ENCODE data around the gene GPATCH1. TPM values are rescaled to one million over a fixed set of nuclear protein-coding genes. Genes with fewer than 3 reads are reported as not detected.

Gene GPATCH1
- total and polyA plus RNA-seq, 2 of the 13 experiments (the other 11 are each of a cell fraction or from before 2014, with no cell fraction given) = 6.8 to 6.9 TPM

DNA sequence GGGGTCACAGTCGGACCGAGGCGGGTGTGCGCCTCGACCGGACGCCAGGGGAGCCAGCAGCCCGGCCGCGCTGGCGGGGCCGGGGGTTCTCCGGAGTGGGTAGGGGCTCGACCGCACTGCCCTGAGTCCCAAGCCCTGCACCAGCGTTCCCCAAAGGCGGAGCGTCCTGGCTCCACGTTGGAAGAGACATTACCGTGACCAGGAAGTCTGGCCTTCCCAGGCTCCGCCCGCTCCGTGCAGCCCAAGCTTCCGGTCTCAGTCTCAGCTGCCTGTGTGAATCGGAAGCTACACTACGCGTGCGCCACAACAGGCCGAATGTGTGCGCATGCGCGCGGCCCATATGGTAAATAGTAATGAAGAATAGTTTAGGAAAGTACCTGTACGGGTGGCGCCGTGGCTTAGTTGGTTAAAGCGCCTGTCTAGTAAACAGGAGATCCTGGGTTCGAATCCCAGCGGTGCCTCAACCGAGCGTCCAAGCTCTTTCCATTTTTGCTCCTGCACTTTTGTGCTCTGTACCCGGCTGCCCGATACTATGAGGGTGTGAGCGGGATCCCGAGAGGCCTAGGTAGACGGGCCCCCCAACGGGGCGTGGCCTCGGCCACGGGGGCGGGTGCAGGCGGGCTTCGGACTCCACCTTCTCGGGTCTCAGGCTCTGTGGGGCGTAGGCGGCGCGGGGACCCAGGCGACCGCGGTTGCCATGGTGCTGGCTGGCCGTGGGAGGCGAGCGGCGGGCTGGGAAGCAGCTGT is 95.9 kb downstream of the GPATCH1 start (continued):
- TF ChIP-seq ZNF512B (CRISPR knock-in tag; IDR thresholded peaks at IDR 0.05; ENCODE audit: borderline replicate concordance) (no peak), ZNF678 (CRISPR knock-in tag; IDR thresholded peaks at IDR 0.05) (no peak; the same call in 1 of the 2 replicates), PCBP1 (IDR thresholded peaks at IDR 0.05; ENCODE audit: borderline replicate concordance, low read depth, low read length) (0 out of 2 replicates have a peak, but pooled peaks have one; percentile 24), MED1 (CRISPR knock-in tag; IDR thresholded peaks at IDR 0.05) (peak; percentile 71; the same call in 1 of the 2 replicates), TBL1XR1 (IDR thresholded peaks at IDR 0.05; ENCODE audit: borderline replicate concordance, low read length, partially characterized antibody) (peak; percentile 67), MAZ (IDR thresholded peaks at IDR 0.05; ENCODE audit: borderline replicate concordance, low read depth, low read length) (peak; percentile 57; the same call in 1 of the 2 replicates), MAZ (CRISPR knock-in tag; IDR thresholded peaks at IDR 0.05; ENCODE audit: low read depth) (peak; percentile 41; the same call in 1 of the 2 replicates), ZNF768 (CRISPR knock-in tag; IDR thresholded peaks at IDR 0.05) (peak; percentile 36; the same call in 1 of the 2 replicates), KMT2A (CRISPR knock-in tag; IDR thresholded peaks at IDR 0.05) (0 out of 2 replicates have a peak, but pooled peaks have one; percentile 68), MZF1 (CRISPR knock-in tag; IDR thresholded peaks at IDR 0.05; ENCODE audit: borderline replicate concordance) (no peak), ZSCAN29 (CRISPR knock-in tag; conservative IDR thresholded peaks at IDR 0.05) (peak; percentile 66; the same call in 1 of the 2 replicates), ZNF569 (CRISPR knock-in tag; IDR thresholded peaks at IDR 0.05; ENCODE audit: borderline replicate concordance) (0 out of 2 replicates have a peak, but pooled peaks have one; percentile 21), SMAD9 (CRISPR knock-in tag; IDR thresholded peaks at IDR 0.05) (no peak; the same call in 1 of the 2 replicates), HBP1 (CRISPR knock-in tag; IDR thresholded peaks at IDR 0.05; ENCODE audit: low read depth) (peak; percentile 51), ZKSCAN5 (CRISPR knock-in tag; IDR thresholded peaks at IDR 0.05) (no peak), ZFP36 (IDR thresholded peaks at IDR 0.05; ENCODE audit: borderline replicate concordance, low read depth, low read length, partially characterized antibody) (peak; percentile 28), SP4 (CRISPR knock-in tag; IDR thresholded peaks at IDR 0.05) (peak; percentile 88), HMG20B (CRISPR knock-in tag; conservative IDR thresholded peaks at IDR 0.05) (0 out of 2 replicates have a peak, but pooled peaks have one; percentile 6)
- TF ChIP-seq, protein P1, sequence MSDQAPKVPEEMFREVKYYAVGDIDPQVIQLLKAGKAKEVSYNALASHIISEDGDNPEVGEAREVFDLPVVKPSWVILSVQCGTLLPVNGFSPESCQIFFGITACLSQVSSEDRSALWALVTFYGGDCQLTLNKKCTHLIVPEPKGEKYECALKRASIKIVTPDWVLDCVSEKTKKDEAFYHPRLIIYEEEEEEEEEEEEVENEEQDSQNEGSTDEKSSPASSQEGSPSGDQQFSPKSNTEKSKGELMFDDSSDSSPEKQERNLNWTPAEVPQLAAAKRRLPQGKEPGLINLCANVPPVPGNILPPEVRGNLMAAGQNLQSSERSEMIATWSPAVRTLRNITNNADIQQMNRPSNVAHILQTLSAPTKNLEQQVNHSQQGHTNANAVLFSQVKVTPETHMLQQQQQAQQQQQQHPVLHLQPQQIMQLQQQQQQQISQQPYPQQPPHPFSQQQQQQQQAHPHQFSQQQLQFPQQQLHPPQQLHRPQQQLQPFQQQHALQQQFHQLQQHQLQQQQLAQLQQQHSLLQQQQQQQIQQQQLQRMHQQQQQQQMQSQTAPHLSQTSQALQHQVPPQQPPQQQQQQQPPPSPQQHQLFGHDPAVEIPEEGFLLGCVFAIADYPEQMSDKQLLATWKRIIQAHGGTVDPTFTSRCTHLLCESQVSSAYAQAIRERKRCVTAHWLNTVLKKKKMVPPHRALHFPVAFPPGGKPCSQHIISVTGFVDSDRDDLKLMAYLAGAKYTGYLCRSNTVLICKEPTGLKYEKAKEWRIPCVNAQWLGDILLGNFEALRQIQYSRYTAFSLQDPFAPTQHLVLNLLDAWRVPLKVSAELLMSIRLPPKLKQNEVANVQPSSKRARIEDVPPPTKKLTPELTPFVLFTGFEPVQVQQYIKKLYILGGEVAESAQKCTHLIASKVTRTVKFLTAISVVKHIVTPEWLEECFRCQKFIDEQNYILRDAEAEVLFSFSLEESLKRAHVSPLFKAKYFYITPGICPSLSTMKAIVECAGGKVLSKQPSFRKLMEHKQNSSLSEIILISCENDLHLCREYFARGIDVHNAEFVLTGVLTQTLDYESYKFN (CRISPR knock-in tag; conservative IDR thresholded peaks at IDR 0.05) = peak; percentile 86
- TF ChIP-seq, protein P2, sequence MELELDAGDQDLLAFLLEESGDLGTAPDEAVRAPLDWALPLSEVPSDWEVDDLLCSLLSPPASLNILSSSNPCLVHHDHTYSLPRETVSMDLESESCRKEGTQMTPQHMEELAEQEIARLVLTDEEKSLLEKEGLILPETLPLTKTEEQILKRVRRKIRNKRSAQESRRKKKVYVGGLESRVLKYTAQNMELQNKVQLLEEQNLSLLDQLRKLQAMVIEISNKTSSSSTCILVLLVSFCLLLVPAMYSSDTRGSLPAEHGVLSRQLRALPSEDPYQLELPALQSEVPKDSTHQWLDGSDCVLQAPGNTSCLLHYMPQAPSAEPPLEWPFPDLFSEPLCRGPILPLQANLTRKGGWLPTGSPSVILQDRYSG (CRISPR knock-in tag; IDR thresholded peaks at IDR 0.05) = no peak; the same call in 1 of the 2 replicates
